DMS153 treated with DMSO at 0.1 percent for 48 hours (cell line): ENCODE results near the gene GJD3.

Experiments
- DNase-seq: peaks from one replicate; lab custom pipeline; 2025; ENCODE audit not compliant: unreplicated experiment; lab: John Stamatoyannopoulos, UW

Gene GJD3

GRCh38 chr17:40325156-40326013 is 39.2 kb downstream of the GJD3 start:
- DNase-seq, result no peak

- DNase-seq, result no peak
Measured at GRCh38 chr17:40323391-40324381, 40.9 kb downstream of the GJD3 start.

- DNase-seq, result peak; percentile 36
Measured at GRCh38 chr17:40322358-40323315, 41.9 kb downstream of the GJD3 start.

- no peak for DNase-seq
Measured at GRCh38 chr17:40321961-40322357, 42.6 kb downstream of the GJD3 start.

GRCh38 chr17:40321524-40321929 is 43.0 kb downstream of the GJD3 start:
- no peak for DNase-seq

- DNase-seq, result no peak
Measured at GRCh38 chr17:40320756-40321523, 43.6 kb downstream of the GJD3 start.

GRCh38 chr17:40319651-40320540 is 44.6 kb downstream of the GJD3 start:
- no peak for DNase-seq

GRCh38 chr17:40318830-40319391 is 45.6 kb downstream of the GJD3 start:
- DNase-seq, result no peak

GRCh38 chr17:40317880-40318829 is 46.4 kb downstream of the GJD3 start:
- DNase-seq, result peak; percentile 79

- DNase-seq, result peak; percentile 26
Measured at GRCh38 chr17:40317345-40317873, 47.1 kb downstream of the GJD3 start.

- no peak for DNase-seq
Measured at GRCh38 chr17:40316571-40317344, 47.8 kb downstream of the GJD3 start.

- DNase-seq, result no peak
Measured at GRCh38 chr17:40315678-40316570, 48.6 kb downstream of the GJD3 start.

- DNase-seq, result no peak
Measured at GRCh38 chr17:40315206-40315605, 49.3 kb downstream of the GJD3 start.

- DNase-seq, result peak; percentile 79
Measured at GRCh38 chr17:40314584-40314956, 50.0 kb downstream of the GJD3 start.
